Activated CD4-positive, CD25-positive, alpha-beta regulatory T cell treated with anti-CD3 and anti-CD28 coated beads, Interleukin-2, amount 50 U/mL, for 24 hours (primary cell): ENCODE measurements around the gene SPEF2.
"Not testable (repeated sequence)": the region's sequence is repeated elsewhere in the genome, so short reads cannot be mapped to it uniquely, and the experiment has no call there.

Experiments
- ATAC-seq, 2 donors: fragments of 150-1000 bp; cut with Tn5 transposase; one replicate each; pipeline ENCODE4 v1.10.0; 2021; ENCODE audit warnings: mild to moderate bottlenecking in 1 of 2, moderate library complexity in 1 of 2

Gene SPEF2

GRCh38 chr5:35656721-35657120, 39.1 kb downstream of the SPEF2 start:
- ATAC-seq: no peak

GRCh38 chr5:35657877-35658276, 40.2 kb downstream of the SPEF2 start:
- no peak for ATAC-seq

- no peak for ATAC-seq
These were observed 41.9 kb downstream of the SPEF2 start for GRCh38 chr5:35659556-35659955.

- ATAC-seq: no peak
These were observed 42.8 kb downstream of the SPEF2 start for GRCh38 chr5:35660451-35660850.

- ATAC-seq: no peak
These were observed 46.9 kb downstream of the SPEF2 start for GRCh38 chr5:35664584-35664983.

- no peak for ATAC-seq
These were observed 47.4 kb downstream of the SPEF2 start for GRCh38 chr5:35665096-35665495.

GRCh38 chr5:35668319-35668718, 50.7 kb downstream of the SPEF2 start:
- no peak for ATAC-seq

- ATAC-seq: no peak
These were observed 51.1 kb downstream of the SPEF2 start for GRCh38 chr5:35668794-35669193.

- ATAC-seq: peak in 1 of 2 donors; percentile 30
These were observed 54.1 kb downstream of the SPEF2 start for GRCh38 chr5:35671541-35672295.

GRCh38 chr5:35672296-35672655, 54.6 kb downstream of the SPEF2 start:
- not testable (repeated sequence) for ATAC-seq

- peak; percentile 13 to 30 for ATAC-seq
These were observed 55.3 kb downstream of the SPEF2 start for GRCh38 chr5:35672995-35673394.

GRCh38 chr5:35674049-35674448, 56.4 kb downstream of the SPEF2 start:
- ATAC-seq: no peak

- ATAC-seq: no peak
These were observed 57.7 kb downstream of the SPEF2 start for GRCh38 chr5:35675392-35675791.

- no peak for ATAC-seq
These were observed 60.2 kb downstream of the SPEF2 start for GRCh38 chr5:35677878-35678277.

- no peak for ATAC-seq
These were observed 61.0 kb downstream of the SPEF2 start for GRCh38 chr5:35678661-35679060.

- ATAC-seq: no peak
These were observed 61.7 kb downstream of the SPEF2 start for GRCh38 chr5:35679357-35679756.

- ATAC-seq: no peak
These were observed 64.2 kb downstream of the SPEF2 start for GRCh38 chr5:35681911-35682310.

- no peak for ATAC-seq
These were observed 65.8 kb downstream of the SPEF2 start for GRCh38 chr5:35683466-35683865.

- no peak for ATAC-seq
These were observed 67.5 kb downstream of the SPEF2 start for GRCh38 chr5:35685161-35685560.

GRCh38 chr5:35687961-35688360, 70.3 kb downstream of the SPEF2 start:
- no peak for ATAC-seq

GRCh38 chr5:35694481-35694880, 76.8 kb downstream of the SPEF2 start:
- no peak for ATAC-seq

- no peak for ATAC-seq
These were observed 80.6 kb downstream of the SPEF2 start for GRCh38 chr5:35698047-35698808.

GRCh38 chr5:35707659-35708058, 90.0 kb downstream of the SPEF2 start:
- peak in 1 of 2 donors; percentile 28 for ATAC-seq

- no peak for ATAC-seq
These were observed 92.0 kb downstream of the SPEF2 start for GRCh38 chr5:35709688-35710087.
